HG03342 (cell line): Measurements from ENCODE around the gene LIMA1.
"Not testable (repeated sequence)": the region's sequence is repeated elsewhere in the genome, so short reads cannot be mapped to it uniquely, and the experiment has no call there.

Experiments used
- ATAC-seq: cut with Tn5 transposase; IDR thresholded peaks from one replicate; pipeline ENCODE4 v1.9.1; 2021; ENCODE audit warnings: mild to moderate bottlenecking, moderate library complexity; ENCODE audit not compliant: unreplicated experiment

Gene LIMA1

GRCh38 chr12:50287271-50287670, 4.0 kb upstream of the LIMA1 start:
- ATAC-seq = no peak

- no peak for ATAC-seq
These were observed 1.9 kb upstream of the LIMA1 start for GRCh38 chr12:50285253-50285652.

GRCh38 chr12:50282721-50283228, 545 bp downstream of the LIMA1 start:
- ATAC-seq = no peak

- no peak for ATAC-seq
These were observed 3.8 kb downstream of the LIMA1 start for GRCh38 chr12:50279501-50279900.

- no peak for ATAC-seq
These were observed 6.2 kb downstream of the LIMA1 start for GRCh38 chr12:50276912-50277671.

- ATAC-seq = no peak
These were observed 7.3 kb downstream of the LIMA1 start for GRCh38 chr12:50276068-50276467.

- no peak for ATAC-seq
These were observed 7.8 kb downstream of the LIMA1 start for GRCh38 chr12:50275556-50275955.

GRCh38 chr12:50275127-50275526, 8.2 kb downstream of the LIMA1 start:
- ATAC-seq = not testable (repeated sequence)

GRCh38 chr12:50271724-50272247, 11.5 kb downstream of the LIMA1 start:
- ATAC-seq = no peak

GRCh38 chr12:50268482-50268881, 14.8 kb downstream of the LIMA1 start:
- no peak for ATAC-seq

GRCh38 chr12:50265770-50266524, 17.4 kb downstream of the LIMA1 start:
- ATAC-seq = no peak

GRCh38 chr12:50263832-50264231, 19.5 kb downstream of the LIMA1 start:
- no peak for ATAC-seq

- no peak for ATAC-seq
These were observed 21.7 kb downstream of the LIMA1 start for GRCh38 chr12:50261654-50262053.

GRCh38 chr12:50258167-50258551, 25.2 kb downstream of the LIMA1 start:
- no peak for ATAC-seq

- no peak for ATAC-seq
These were observed 25.8 kb downstream of the LIMA1 start for GRCh38 chr12:50257236-50258166.

- no peak for ATAC-seq
These were observed 26.6 kb downstream of the LIMA1 start for GRCh38 chr12:50256761-50257160.

GRCh38 chr12:50252977-50253602, 30.2 kb downstream of the LIMA1 start:
- no peak for ATAC-seq

GRCh38 chr12:50251619-50252252, 31.6 kb downstream of the LIMA1 start:
- no peak for ATAC-seq

GRCh38 chr12:50249464-50250182, 33.7 kb downstream of the LIMA1 start:
- ATAC-seq = no peak
